Spleen (tissue), 7 donors: Measurements from ENCODE around the gene SLC4A2.

ENCODE experiments used
- POLR2A ChIP-seq, 3 donors: fragments of 450-650 bp; IDR thresholded peaks; one replicate each; pipeline ENCODE4 v1.5.1; 2017; ENCODE audit warnings: antibody characterized with exemption in 3 of 3, mild to moderate bottlenecking in 1 of 3
- TF ChIP-seq, protein P1 (sequence below), 11 experiments: fragments of 200-600 bp in 7 of 11; fragments of 450-650 bp in 4 of 11; sonication (generic) in 4 of 11; IDR thresholded peaks in 8 of 11; conservative IDR thresholded peaks in 3 of 11; 1 replicate in 7 of 11; 2 replicates in 4 of 11; pipeline versions ENCODE4 v1.4.0 to v1.8.0; 2016 to 2021; ENCODE audit warnings: antibody characterized with exemption in 11 of 11, inconsistent platforms in 4 of 11, mild to moderate bottlenecking in 1 of 11
- donor health status: DM: no; HTN: no; CAD: no; lungs with moderate emphysema.
- donor health status: DM: no; HTN: no; CAD: no.
- donor health status: DM: no; HTN: no; CAD: no.

DNA sequence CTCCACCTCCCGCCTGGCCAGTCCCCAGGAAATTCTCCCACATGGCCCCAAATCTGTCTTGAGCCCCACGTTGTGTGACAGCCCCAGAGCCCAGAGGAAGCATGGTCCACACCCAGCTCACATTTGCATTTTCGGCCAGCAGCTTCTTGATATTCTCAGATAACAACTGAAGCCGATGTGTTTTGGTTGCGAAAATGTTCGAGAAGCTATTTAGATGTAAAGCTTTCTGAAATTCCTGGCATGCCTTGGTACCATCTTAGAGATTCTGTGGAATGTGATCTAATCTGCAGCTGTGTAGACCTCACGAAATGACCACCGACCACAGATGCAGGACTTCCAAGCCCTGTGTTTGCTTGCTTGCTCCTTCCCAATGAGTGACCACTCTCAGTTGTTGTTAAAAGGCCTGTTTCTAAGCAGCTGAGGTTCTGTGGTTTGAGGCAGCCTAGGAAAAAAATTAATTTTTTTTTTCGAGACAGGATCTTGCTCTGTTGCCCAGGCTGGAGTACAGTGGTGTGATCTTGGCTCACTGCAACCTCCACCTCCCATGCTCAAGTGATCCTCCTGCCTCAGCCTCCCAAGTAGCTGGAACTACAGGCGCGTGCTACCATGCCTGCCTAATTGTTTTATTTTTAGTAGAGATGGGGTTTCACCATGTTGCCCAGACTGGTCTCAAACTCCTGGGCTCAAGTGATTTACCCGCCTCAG is 8.8 kb downstream of the SLC4A2 start:
- no peak for TF ChIP-seq POLR2A (IDR thresholded peaks at IDR 0.05)
- TF ChIP-seq, protein P1, sequence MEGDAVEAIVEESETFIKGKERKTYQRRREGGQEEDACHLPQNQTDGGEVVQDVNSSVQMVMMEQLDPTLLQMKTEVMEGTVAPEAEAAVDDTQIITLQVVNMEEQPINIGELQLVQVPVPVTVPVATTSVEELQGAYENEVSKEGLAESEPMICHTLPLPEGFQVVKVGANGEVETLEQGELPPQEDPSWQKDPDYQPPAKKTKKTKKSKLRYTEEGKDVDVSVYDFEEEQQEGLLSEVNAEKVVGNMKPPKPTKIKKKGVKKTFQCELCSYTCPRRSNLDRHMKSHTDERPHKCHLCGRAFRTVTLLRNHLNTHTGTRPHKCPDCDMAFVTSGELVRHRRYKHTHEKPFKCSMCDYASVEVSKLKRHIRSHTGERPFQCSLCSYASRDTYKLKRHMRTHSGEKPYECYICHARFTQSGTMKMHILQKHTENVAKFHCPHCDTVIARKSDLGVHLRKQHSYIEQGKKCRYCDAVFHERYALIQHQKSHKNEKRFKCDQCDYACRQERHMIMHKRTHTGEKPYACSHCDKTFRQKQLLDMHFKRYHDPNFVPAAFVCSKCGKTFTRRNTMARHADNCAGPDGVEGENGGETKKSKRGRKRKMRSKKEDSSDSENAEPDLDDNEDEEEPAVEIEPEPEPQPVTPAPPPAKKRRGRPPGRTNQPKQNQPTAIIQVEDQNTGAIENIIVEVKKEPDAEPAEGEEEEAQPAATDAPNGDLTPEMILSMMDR (IDR thresholded peaks at IDR 0.05 in 8 of 11, conservative IDR thresholded peaks at IDR 0.05 in 3 of 11) = no peak
